GM19099 (cell line): ENCODE measurements around the gene CST11.

Experiments used
- POLR2A ChIP-seq: IDR thresholded peaks from 3 replicates; pipeline ENCODE4 v1.6.1; 2011; ENCODE audit warnings: low read depth; ENCODE audit not compliant: insufficient read length; ENCODE audit errors: extremely low read depth

Gene CST11

GRCh38 chr20:23414526-23415188 lies 38.0 kb downstream of the CST11 start:
- TF ChIP-seq POLR2A = no peak

GRCh38 chr20:23413862-23414422 lies 38.7 kb downstream of the CST11 start:
- TF ChIP-seq POLR2A = no peak

- TF ChIP-seq POLR2A = no peak
These were observed 40.6 kb downstream of the CST11 start for GRCh38 chr20:23412026-23412425.

- no peak for TF ChIP-seq POLR2A
These were observed 41.6 kb downstream of the CST11 start for GRCh38 chr20:23410916-23411695.

GRCh38 chr20:23409800-23410199 lies 42.9 kb downstream of the CST11 start:
- TF ChIP-seq POLR2A = no peak

- TF ChIP-seq POLR2A = no peak
These were observed 43.7 kb downstream of the CST11 start for GRCh38 chr20:23408957-23409356.

GRCh38 chr20:23407781-23408464 lies 44.8 kb downstream of the CST11 start:
- no peak for TF ChIP-seq POLR2A

GRCh38 chr20:23406880-23407279 lies 45.8 kb downstream of the CST11 start:
- TF ChIP-seq POLR2A = no peak

GRCh38 chr20:23404196-23404595 lies 48.5 kb downstream of the CST11 start:
- no peak for TF ChIP-seq POLR2A

GRCh38 chr20:23403751-23404150 lies 48.9 kb downstream of the CST11 start:
- TF ChIP-seq POLR2A = no peak

GRCh38 chr20:23401051-23401450 lies 51.6 kb downstream of the CST11 start:
- TF ChIP-seq POLR2A = no peak
